BLaER1 (cell line): ENCODE data around the gene TMC2.
"Not testable (repeated sequence)": the region's sequence is repeated elsewhere in the genome, so short reads cannot be mapped to it uniquely, and the experiment has no call there.

Experiments
- H3K27ac ChIP-seq: shearing (Covaris generic); formaldehyde crosslinking; 2 replicates; pipeline ENCODE4 v1.8.1; 2022
- H3K27me3 ChIP-seq: shearing (Covaris generic); formaldehyde crosslinking; 2 replicates; pipeline ENCODE4 v1.8.1; 2022
- H3K36me3 ChIP-seq: shearing (Covaris generic); formaldehyde crosslinking; 2 replicates; pipeline ENCODE4 v1.8.1; 2022
- H3K4me1 ChIP-seq: shearing (Covaris generic); formaldehyde crosslinking; 2 replicates; pipeline ENCODE4 v1.8.1; 2022
- H3K4me2 ChIP-seq: shearing (Covaris generic); formaldehyde crosslinking; 2 replicates; pipeline ENCODE4 v1.8.1; 2022
- H3K4me3 ChIP-seq: shearing (Covaris generic); formaldehyde crosslinking; 2 replicates; pipeline ENCODE4 v1.8.1; 2022
- H3K9ac ChIP-seq: shearing (Covaris generic); formaldehyde crosslinking; 2 replicates; pipeline ENCODE4 v1.8.1; 2022
- H3K9me3 ChIP-seq: shearing (Covaris generic); formaldehyde crosslinking; 2 replicates; pipeline ENCODE4 v1.8.1; 2022
- H4K20me1 ChIP-seq: shearing (Covaris generic); formaldehyde crosslinking; 2 replicates; pipeline ENCODE4 v1.8.1; 2022
- Cebpa-rat ChIP-seq: shearing (Covaris generic); IDR thresholded peaks from 2 replicates; pipeline ENCODE4 v1.8.1; 2022

Gene TMC2

GRCh38 chr20:2523919-2524708 lies 12.3 kb upstream of the TMC2 start:
- peak overlapping the region; percentile 85 for H3K27ac ChIP-seq
- H3K4me3 ChIP-seq: peak overlapping the region; percentile 91
- peak overlapping the region; percentile 94 for H3K4me2 ChIP-seq
- no peaks in the 10 kb centered on the region for H4K20me1 ChIP-seq
- no peak for TF ChIP-seq Cebpa-rat
- H3K36me3 ChIP-seq: no peaks in the 10 kb centered on the region
- H3K9ac ChIP-seq: peak overlapping the region; percentile 88
- peaks cover 17% of the 10 kb centered on the region for H3K4me1 ChIP-seq
- no peaks in the 10 kb centered on the region for H3K9me3 ChIP-seq
- H3K27me3 ChIP-seq: no peaks in the 10 kb centered on the region

GRCh38 chr20:2524709-2525506 lies 11.5 kb upstream of the TMC2 start:
- Histone ChIP-seq H3K27me3 (no peaks in the 10 kb centered on the region), H3K4me3 (peak overlapping the region; percentile 91), H3K27ac (peak overlapping the region; percentile 85), H4K20me1 (no peaks in the 10 kb centered on the region), H3K4me1 (peaks cover 13% of the 10 kb centered on the region), H3K9me3 (no peaks in the 10 kb centered on the region), H3K36me3 (no peaks in the 10 kb centered on the region), H3K4me2 (peak overlapping the region; percentile 94), H3K9ac (peak overlapping the region; percentile 88)
- TF ChIP-seq Cebpa-rat: no peak

- not testable (repeated sequence) for H3K4me2 ChIP-seq, H3K27me3 ChIP-seq, H4K20me1 ChIP-seq, H3K4me3 ChIP-seq, H3K27ac ChIP-seq, H3K36me3 ChIP-seq, H3K9ac ChIP-seq, H3K9me3 ChIP-seq
- peaks cover 22% of the 10 kb centered on the region for H3K4me1 ChIP-seq
Observed at GRCh38 chr20:2526218-2526583, 10.2 kb upstream of the TMC2 start.

GRCh38 chr20:2527762-2528161 lies 8.6 kb upstream of the TMC2 start:
- H3K4me2 ChIP-seq: no peak overlapping the region
- H3K4me3 ChIP-seq: no peak overlapping the region
- H3K27me3 ChIP-seq: no peaks in the 10 kb centered on the region
- TF ChIP-seq Cebpa-rat: no peak
- no peaks in the 10 kb centered on the region for H3K36me3 ChIP-seq
- no peaks in the 10 kb centered on the region for H3K9me3 ChIP-seq
- H3K4me1 ChIP-seq: peaks cover 22% of the 10 kb centered on the region
- H4K20me1 ChIP-seq: no peaks in the 10 kb centered on the region
- H3K9ac ChIP-seq: no peak overlapping the region
- H3K27ac ChIP-seq: no peak overlapping the region

GRCh38 chr20:2528671-2529271 lies 7.6 kb upstream of the TMC2 start:
- Histone ChIP-seq H4K20me1 (no peaks in the 10 kb centered on the region), H3K36me3 (no peaks in the 10 kb centered on the region), H3K4me3 (no peak overlapping the region), H3K27ac (no peak overlapping the region), H3K9ac (no peak overlapping the region), H3K4me1 (peaks cover 21% of the 10 kb centered on the region), H3K9me3 (no peaks in the 10 kb centered on the region), H3K4me2 (no peak overlapping the region), H3K27me3 (no peaks in the 10 kb centered on the region)
- TF ChIP-seq Cebpa-rat: no peak

GRCh38 chr20:2533118-2533517 lies 3.3 kb upstream of the TMC2 start:
- H4K20me1 ChIP-seq: no peaks in the 10 kb centered on the region
- H3K9me3 ChIP-seq: no peaks in the 10 kb centered on the region
- H3K9ac ChIP-seq: no peak overlapping the region
- H3K4me3 ChIP-seq: no peak overlapping the region
- no peaks in the 10 kb centered on the region for H3K27me3 ChIP-seq
- peaks cover 9% of the 10 kb centered on the region for H3K4me1 ChIP-seq
- no peaks in the 10 kb centered on the region for H3K36me3 ChIP-seq
- H3K4me2 ChIP-seq: no peak overlapping the region
- H3K27ac ChIP-seq: no peak overlapping the region
- no peak for TF ChIP-seq Cebpa-rat

GRCh38 chr20:2535711-2536559 lies 438 bp upstream of the TMC2 start:
- H4K20me1 ChIP-seq: no peaks in the 10 kb centered on the region
- 0 out of 2 replicates have a peak overlapping the region, but pooled peaks have one; percentile 12 for H3K9ac ChIP-seq
- H3K27me3 ChIP-seq: no peaks in the 10 kb centered on the region
- no peak overlapping the region for H3K27ac ChIP-seq
- no peak overlapping the region for H3K4me3 ChIP-seq
- H3K4me2 ChIP-seq: no peak overlapping the region
- H3K36me3 ChIP-seq: no peaks in the 10 kb centered on the region
- H3K4me1 ChIP-seq: no peaks in the 10 kb centered on the region
- no peaks in the 10 kb centered on the region for H3K9me3 ChIP-seq
- no peak for TF ChIP-seq Cebpa-rat

- Histone ChIP-seq H3K36me3 (no peaks in the 10 kb centered on the region), H3K4me1 (no peaks in the 10 kb centered on the region), H3K9ac (no peak overlapping the region), H3K4me3 (no peak overlapping the region), H3K27ac (no peak overlapping the region), H3K9me3 (no peaks in the 10 kb centered on the region), H3K4me2 (no peak overlapping the region), H3K27me3 (no peaks in the 10 kb centered on the region), H4K20me1 (no peaks in the 10 kb centered on the region)
- TF ChIP-seq Cebpa-rat: no peak
Observed at GRCh38 chr20:2537101-2537500, 728 bp downstream of the TMC2 start.

GRCh38 chr20:2538356-2538755 lies 2.0 kb downstream of the TMC2 start:
- no peak for TF ChIP-seq Cebpa-rat
- Histone ChIP-seq H3K4me2 (no peak overlapping the region), H3K27me3 (no peaks in the 10 kb centered on the region), H3K36me3 (no peaks in the 10 kb centered on the region), H3K4me1 (no peaks in the 10 kb centered on the region), H4K20me1 (no peaks in the 10 kb centered on the region), H3K4me3 (no peak overlapping the region), H3K9me3 (no peaks in the 10 kb centered on the region), H3K27ac (no peak overlapping the region), H3K9ac (no peak overlapping the region)
